GM19438 (cell line): ENCODE data around the gene SLC6A7.

Experiments used
- ATAC-seq: cut with Tn5 transposase; IDR thresholded peaks from one replicate; pipeline ENCODE4 v1.9.1; 2021; ENCODE audit warnings: low read depth; ENCODE audit not compliant: unreplicated experiment

Gene SLC6A7

DNA sequence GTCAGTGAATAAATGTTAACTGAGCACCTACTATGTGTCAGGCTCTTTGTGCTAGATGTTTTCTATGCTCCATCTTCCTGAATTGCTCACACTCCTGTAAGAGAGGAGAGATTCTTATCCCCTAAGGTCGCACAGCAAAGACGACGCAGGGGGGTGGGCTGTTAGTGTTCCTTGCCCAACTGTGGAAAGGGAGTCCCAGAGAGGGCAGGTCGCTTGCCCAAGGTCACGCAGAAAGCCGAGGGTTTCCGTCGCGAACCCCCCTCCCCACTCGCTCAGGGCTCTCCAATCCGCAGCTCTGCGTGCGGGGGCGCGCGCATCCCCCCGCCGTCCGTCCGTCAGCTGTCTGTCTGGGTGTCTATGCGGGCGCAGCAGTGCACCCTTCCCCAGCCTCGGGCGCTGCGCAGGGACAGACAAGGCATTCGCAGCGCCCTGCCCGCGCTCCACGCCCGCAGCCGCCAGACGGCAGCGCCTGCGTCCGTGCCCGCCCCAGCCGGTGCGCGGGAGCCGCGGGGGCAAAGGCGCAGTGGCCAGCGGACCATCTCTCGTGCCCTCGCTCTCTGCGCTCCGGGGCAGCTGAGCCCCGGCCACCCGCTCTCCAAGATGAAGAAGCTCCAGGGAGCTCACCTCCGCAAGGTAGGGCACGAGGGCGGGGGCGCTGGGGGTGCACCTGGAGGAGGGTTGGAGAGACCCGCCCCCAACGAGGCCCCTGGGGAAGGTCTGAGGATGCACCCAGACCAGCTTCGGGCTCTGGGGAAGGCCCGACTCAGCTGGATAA, at the start of gene SLC6A7:
Gene SLC6A7 (plus strand): TSS at position 335 of the 775 bp plus-strand sequence. CDS start 266 bp downstream, at position 601.
- ATAC-seq, result no peak

DNA sequence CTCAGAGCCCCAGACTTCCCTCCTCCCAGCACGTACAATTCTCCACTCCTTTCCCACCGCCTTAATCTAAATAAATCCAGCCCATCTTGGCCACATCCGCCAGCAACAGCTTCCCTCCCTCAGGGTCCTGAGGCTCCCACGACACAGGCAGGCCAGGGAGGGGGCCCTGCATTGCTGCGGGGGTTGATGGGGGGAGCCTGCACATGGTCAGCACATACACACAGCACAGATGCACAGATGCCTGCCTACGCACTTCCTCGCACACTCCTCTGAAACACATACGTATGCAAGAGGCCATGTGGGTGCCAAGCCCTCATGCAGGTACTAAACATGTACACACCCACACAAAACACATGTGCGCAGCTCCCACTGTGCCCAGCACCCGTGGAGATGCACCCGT, 49.0 kb upstream of the SLC6A7 start:
- no peak for ATAC-seq

DNA sequence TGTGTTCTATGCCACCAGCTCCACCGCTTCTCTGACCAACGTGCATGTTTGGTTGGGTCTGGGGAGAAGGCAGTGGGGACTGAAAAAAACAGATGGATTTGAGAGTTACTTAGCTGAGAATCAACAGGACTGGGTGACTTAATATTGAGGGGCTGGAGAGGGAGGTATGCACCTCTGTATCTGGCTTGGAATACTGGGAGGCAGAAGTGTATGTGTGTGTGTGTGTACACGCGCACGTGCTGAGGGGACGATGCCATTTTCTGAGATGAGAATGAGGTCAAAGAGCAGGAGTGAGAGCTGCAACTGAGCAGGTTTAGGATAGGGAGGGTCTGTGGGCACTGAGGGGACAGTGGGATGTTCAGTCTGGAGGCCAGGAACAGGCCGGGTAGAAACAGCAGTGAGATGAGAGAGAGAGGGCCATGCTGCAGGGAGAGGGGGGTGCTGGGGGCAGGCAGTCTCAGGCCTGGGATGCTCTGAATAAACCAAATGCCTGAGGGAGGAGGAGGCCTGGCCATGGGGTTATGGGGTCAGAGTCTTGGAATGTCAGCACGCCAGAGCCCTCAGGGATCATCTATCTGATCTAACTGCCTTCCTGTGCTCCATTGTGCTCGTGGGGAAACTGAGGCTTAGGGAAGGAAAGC, 48.2 kb upstream of the SLC6A7 start:
- no peak for ATAC-seq

DNA sequence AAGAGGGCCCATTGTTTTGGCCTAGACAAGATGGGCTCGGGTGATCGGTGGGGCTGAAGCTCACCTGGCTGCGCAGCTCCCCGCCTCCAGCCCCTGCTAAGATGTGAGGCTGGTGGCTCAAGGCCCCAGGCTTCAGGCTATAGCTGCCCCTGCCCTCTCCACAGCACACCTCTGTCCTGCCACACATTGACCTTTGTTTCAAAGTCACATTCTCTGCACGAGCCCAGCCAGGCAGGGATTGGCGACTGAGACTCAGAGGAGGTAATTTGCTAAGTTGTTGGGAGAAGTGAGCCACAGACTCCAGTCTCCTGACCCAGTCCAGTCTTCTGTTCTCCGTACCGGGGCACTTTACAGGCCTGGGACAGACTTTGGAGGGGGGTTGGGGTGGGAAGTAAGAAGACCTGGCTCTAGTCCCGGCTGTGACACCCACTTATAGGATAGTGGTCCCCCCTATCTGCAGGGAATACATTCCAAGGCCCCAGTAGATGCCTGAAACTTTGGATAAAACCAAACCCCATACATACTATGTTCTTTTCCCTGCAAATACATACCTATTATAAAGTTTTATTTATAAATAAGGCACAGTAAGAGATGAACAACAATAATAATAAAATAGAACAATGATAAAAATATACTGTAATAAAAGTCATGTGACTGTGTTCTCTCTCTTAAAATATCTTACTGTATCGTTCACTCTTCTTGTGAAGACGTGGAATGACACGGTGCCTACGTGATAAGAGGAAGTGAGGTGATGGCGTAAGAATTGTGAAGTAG, 47.5 kb upstream of the SLC6A7 start:
- ATAC-seq, result no peak

DNA sequence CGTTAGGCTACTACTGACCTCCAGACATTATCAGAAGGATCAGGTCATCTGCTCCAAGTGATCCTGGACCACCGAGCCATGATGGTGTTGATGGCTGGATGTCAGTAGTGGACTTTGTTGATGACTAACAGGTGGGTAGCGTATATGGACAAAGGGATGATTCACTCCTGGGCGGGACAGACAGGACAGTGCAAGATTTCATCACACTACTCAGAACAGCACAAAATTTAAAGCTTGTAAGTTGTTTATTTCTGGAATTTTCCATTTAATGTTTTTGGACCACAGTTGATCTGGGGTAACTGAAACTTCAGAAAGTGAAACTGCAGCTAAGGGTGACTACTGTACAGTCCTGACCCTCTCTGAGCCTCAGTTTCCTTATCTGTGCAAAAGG, 46.9 kb upstream of the SLC6A7 start:
- no peak for ATAC-seq

DNA sequence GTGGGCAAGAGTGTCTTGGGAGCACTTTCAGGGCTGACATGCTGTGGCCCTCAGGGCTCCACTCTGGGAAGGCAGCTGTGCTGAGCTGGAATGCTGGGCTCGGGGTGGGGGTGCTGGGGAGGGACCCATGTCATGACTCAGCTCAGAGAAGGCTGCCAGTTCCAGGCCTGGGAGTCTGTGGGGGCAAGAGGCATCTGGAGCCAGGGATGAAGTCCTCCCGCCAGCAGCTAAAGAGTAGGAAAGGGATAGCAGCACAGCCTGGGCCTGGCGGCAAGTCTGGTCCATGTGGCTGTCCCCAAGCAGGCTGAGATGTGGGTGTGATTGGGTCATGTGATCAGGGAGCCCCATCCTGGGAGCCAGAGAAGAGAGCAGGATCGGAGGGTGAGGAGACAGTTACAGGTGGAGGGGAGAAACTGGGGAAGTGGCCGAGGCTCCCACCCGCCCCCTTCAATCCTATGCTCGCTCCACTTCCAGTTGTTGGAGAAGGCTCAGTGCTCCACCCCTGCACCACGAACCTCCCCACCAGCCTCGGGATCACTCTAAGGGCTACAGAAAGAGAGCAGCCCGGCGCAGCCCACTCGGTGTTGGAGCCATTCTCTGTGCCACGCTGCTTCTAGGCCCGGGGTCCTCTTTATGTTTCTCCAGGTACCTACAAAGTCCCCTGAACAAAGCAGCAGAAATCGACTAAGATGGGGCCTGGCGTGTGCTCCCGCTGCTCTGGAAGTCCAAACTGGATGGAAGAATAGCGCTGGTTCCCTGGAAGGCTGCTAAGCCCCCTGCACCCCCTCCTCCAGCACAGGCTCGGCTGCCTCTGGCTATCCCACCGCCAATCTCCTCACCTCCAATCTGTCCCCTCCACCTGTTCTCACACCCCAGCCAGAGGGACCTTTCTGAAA, 46.3 kb upstream of the SLC6A7 start:
- ATAC-seq, result no peak

DNA sequence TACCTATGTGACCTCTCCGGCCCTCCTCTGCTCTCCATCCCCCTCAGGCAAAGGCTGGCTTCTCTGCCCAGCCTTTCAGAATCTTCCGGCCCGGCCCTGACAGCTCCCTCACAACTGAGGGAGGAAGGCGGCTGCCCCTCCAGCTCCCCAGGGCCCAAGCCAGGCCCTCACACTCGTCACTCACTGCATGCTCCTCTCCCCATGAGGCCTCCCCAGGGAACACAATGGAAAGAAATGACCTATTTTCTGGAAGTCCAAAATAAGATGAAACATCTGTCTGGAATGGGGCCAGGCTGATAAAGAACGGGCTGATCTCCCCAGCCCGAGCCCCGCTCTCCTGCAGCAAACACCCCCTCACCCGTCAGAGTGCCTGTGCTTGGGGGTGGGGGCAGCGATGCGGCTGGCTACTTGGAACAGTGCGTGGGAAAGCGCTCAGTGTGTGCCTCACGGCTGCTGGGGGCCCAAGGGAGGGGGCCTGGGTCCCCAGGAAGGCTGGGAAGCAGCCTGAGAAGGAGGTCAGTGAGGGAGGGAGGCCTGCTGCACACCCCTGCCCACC, 45.5 kb upstream of the SLC6A7 start:
- ATAC-seq, result no peak

DNA sequence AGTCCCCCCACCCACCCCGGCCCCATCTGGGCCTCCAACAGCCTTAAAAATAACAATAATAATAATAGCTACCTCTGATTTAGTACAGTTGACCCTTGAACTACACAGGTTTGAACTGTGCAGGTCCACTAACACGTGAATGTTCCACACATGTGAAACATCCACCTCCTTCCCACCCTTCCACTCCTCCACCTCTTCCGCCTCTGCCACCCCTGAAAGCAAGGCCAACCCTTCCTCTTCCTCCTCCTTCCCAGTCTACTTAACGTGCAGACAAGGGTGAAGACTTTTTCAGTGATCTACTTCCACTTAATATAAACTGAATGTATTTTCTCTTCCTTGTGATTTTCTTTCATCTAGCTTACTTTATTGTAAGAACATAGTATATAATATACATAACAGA, 45.0 kb upstream of the SLC6A7 start:
- no peak for ATAC-seq

DNA sequence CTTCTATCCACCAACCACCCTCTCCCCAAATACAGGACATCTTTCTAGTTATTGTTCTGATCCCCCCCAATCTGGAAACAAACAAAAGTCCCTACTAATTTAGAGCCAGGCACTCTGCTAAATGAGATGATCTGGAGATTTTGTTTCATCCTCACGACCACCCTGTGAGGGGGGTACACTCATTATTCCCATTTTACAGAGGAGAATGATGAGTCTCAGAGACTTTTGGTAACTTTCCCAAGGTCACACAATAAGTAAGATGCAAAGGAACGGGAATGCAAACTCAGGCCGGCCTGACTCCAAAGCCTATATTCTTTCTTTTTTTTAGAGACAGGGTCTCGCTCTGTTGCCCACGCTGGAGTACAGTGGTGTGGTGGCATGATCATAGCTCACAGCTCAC, 43.6 kb upstream of the SLC6A7 start:
- no peak for ATAC-seq

DNA sequence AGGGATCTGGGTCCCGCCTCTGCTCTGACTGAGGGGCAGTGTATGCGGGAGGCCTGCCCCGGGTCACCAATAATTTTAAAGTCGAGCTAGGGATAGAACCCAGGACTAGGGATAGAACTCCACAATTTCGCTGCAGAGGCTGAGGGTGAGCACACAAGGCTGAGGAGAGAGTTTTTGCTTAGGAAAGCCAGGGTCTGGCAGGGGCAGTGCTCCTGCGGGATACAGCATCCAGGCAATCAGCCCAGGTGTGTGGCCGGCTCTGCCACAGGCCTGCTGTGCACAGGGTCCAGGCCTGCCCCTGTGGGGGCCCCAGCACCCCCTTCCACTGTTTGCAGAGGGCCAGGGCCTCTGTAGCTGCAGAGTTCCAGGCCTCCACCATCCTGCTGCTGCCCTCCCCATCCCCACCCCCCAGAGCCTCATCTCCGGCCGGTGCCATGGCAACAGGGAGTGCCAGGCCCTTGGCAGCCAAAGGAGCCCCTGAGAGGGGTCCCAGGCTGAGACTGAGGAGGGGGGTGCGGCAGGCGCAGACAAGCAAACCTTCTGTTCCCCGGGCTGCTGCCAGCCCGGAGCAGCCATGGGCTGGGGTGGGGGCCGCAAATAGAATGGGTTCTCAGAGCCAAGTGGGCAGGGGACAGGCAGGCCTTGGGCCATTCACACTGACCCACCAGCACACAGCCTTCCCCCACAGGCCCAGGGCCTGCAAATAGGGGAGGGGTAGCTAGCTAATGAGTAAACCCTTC, 42.8 kb upstream of the SLC6A7 start:
- no peak for ATAC-seq

DNA sequence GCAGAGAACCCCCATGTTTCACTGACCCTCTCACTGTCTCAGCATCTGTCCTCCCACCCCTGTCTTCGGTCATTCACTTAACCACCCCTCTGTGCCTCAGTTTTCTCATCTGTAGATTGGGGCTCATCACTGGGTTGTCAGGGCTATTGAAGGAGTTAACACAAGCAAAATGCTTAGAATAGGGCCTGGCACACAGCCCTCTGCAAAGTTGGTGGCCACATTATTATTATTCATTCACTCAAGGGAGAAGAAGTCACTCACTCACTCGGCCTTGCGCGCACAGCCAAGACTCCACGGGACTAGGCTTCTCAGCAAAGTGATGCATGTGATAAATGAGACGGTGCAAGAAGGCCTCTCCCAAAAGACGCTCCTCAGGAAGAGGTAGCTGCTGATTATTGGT, 42.2 kb upstream of the SLC6A7 start:
- no peak for ATAC-seq

DNA sequence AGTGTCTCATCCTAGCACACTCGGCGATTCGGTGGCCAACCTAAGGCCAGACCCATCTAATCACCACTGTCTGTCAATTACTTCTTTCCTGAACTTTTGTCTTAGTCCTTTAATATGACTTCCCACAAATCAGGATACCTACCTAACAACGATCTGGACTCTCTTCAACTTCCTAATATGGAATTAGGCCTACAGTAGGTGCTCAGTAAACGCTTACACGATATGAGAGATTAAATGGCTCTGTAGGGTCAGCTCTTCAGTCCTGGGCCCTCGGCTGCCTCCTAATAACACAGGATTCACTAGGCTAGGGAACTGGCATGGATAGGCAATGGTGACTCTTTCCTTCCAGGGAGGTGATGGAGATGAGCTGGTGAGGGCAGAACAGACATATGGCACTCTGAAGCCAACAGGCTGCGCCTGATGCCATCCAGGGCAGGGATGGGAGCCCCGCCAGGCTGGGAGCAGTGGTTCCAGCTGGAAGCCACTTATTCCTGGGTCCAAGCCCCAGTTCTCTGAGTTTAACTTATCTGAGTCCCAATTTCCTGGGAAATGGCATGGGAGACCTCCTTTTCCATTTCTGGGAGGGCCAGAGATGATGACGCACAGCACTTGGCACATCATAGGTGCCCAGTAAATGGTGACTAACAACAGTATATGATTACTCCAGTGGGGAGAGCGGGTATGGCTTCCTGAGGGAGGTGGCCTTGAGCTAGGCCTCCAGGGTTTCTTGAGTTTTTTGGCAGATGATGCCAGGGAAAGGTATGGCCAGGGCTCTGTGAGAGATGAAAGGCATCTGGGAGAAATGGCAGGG, 41.5 kb upstream of the SLC6A7 start:
- ATAC-seq, result no peak

DNA sequence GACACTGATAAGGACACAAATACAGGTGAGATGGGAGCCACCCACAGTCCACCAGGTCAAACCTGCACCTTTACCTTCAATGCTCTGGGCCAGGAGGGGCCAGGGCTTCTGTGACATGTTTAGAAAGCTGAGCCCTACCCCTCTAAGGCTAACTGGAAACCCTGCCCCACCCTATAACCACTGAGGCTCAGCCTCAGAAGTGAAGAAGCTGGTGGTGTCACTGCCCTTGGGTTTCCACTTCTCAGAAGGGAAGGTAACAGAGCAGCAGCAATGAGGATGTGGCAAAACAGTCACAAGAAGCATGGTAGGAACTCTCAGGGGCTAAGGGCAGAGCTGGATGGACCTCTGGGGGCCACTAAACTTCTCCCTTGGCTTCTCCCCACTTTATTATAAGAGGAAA, 40.2 kb upstream of the SLC6A7 start:
- no peak for ATAC-seq

DNA sequence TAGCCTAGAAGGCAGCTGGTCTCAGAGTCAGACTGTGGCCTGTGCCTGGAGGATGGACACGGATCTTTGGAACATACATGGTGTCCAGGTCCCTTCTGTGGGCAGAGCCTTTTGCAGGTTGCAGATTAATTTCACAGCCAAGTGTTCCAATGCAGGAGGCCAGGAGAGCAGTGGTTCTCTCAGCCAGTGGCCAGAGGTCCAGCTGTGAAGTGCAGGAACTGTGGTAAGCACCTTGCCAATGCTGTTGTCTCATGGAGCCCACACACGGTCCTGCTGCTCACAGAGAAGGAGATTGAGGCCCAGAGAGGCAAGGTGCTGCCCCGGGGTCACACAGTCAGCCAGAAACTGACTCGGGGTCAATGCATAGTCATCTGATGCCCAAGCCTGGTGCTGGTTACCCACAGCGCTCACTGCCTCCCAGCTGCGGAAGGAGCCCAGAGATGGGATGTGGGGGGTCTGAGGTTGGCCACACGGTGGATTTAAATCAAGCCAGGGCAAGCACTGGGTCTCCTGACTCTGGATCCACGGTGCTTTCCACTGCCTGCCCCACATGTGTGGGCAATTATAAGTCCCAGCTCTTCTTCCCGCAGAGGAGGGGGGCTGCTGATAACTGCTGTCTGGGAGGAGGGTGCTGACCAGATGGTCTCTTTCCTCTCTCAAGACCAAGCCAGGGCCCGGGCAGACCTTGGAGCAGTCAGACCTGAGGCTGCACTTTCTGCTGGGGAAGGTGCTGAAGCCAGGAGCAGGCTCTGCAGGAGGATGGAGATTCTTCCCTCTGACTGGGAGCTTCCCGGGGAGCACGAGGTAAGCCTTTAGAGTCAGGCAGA, 37.0 kb upstream of the SLC6A7 start:
- no peak for ATAC-seq

DNA sequence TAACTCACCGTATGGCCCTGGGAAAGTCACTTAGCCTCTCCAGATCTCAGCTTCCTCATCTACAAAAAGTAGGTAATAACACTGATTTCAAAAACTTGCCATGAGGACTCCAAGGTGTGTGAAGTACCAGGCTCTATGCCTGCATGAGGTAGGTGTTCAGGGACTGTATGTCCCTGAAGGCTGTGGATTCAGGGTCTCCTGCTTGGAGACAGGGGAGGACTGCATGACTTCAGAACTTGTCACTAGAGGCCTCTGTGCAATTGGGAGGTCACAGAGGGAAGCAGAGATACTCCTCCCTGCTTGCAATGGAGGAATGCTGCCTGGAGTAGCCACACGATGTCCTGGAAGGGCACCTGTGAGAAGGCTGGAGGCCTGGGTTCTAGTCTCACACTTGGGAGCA, 36.4 kb upstream of the SLC6A7 start:
- no peak for ATAC-seq

DNA sequence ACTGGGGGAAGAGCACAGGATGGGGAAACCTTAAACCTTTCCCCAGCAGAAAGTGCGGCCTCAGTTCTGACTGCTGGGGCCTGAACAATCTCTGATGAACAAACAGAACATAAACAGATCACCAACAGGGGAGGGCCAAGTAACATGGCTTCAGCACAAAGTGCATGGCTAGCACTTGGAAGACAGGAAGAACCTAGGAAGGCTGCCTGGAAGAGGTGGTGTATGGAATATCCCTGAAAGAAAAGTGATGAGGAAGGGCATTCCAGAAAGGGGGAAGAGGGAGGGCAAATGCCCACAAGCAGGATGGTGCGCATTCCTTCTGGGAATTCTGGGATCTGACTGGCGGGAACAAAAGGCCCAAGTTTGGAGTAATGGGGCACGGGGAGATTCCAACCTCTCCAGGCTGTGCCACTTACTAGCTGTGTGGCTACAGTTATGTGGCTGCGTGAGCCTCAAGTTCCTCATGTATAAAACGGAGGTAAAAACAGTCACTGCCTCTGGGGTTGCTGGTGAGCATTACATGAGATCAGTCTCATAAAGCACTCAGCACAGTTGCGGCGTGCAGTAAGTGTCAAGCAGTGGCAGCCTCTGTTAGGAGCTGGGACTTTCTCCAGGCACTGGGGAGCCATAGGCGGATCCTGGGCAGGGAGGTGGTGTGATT, 35.8 kb upstream of the SLC6A7 start:
- ATAC-seq, result no peak

DNA sequence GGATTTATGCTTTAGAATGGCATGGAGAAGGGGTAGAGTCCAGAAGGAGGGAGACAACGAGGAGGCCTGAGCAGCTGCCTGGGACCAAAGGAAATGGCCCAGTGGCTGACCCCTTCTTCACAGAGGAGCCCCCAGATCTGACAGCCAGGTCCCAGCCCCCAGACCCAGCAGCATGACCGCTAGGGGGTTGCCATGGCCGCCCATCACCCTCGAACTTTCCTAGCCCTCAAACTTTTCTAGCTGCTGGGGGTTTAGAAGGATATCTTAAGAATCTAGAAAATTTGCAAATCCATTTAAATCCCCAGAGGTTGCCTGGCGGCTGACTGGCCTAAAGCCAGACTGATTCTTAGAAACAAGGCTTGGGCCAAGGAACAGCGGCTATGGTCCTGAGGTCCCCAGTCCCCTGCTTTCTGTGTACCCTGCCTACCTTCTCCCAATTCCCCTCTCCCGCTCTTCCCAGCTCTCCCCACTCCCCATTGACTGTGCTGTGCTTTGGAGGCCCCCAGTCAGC, 35.2 kb upstream of the SLC6A7 start:
- no peak for ATAC-seq
